HepG2 (cell line): Measurements from ENCODE around the gene RRBP1. TPM values are rescaled to one million over a fixed set of nuclear protein-coding genes. Genes with fewer than 3 reads are reported as not detected.

Source experiments
- ASH2L ChIP-seq: fragments of 300-600, 200-600 bp; sonication (generic); IDR thresholded peaks from 2 replicates; pipeline ENCODE4 v1.7.0; 2017; ENCODE audit warnings: low read depth, mild to moderate bottlenecking, moderate library complexity, mixed read lengths, low read length; ENCODE audit not compliant: insufficient read length
- GABPB1 ChIP-seq: IDR thresholded peaks from 2 replicates; pipeline ENCODE4 v1.6.1; 2016; ENCODE audit warnings: mild to moderate bottlenecking, missing genetic modification reagents, moderate library complexity, missing compliant biosample characterization
- HIC2 ChIP-seq: sonication (generic); formaldehyde crosslinking; IDR thresholded peaks from 2 replicates; pipeline ENCODE4 v1.9.0; 2022; ENCODE audit warnings: low read depth, missing genetic modification reagents
- ISL2 ChIP-seq: sonication (generic); formaldehyde crosslinking; IDR thresholded peaks from 2 replicates; pipeline ENCODE4 v1.5.0; 2020; ENCODE audit warnings: missing genetic modification reagents
- MTA3 ChIP-seq: sonication (generic); formaldehyde crosslinking; IDR thresholded peaks from 2 replicates; pipeline ENCODE4 v1.4.0; 2020; ENCODE audit warnings: missing genetic modification reagents
- NFKB2 ChIP-seq: sonication (generic); formaldehyde crosslinking; IDR thresholded peaks from 2 replicates; pipeline ENCODE4 v1.4.0; 2020; ENCODE audit warnings: missing genetic modification reagents, borderline replicate concordance
- RELA ChIP-seq: sonication (generic); formaldehyde crosslinking; IDR thresholded peaks from 2 replicates; pipeline ENCODE4 v1.4.0; 2020; ENCODE audit warnings: missing genetic modification reagents
- SNRNP70 ChIP-seq: fragments of 200-400 bp; formaldehyde crosslinking; IDR thresholded peaks from 2 replicates; pipeline ENCODE4 v1.6.1; 2017; ENCODE audit warnings: mild to moderate bottlenecking, low read depth, low read length, moderate library complexity
- THAP7 ChIP-seq: sonication (generic); formaldehyde crosslinking; IDR thresholded peaks from 2 replicates; pipeline ENCODE4 v1.8.1; 2023; ENCODE audit warnings: mild to moderate bottlenecking, missing genetic modification reagents
- THYN1 ChIP-seq: sonication (generic); formaldehyde crosslinking; IDR thresholded peaks from 2 replicates; pipeline ENCODE4 v1.8.1; 2023; ENCODE audit warnings: low read depth, mild to moderate bottlenecking, moderate library complexity, missing genetic modification reagents, borderline replicate concordance
- ZFAT ChIP-seq: sonication (generic); formaldehyde crosslinking; conservative IDR thresholded peaks from 2 replicates; pipeline ENCODE4 v1.8.1; 2023; ENCODE audit warnings: missing genetic modification reagents, inconsistent platforms
- ZNF30 ChIP-seq: sonication (generic); formaldehyde crosslinking; IDR thresholded peaks from 2 replicates; pipeline ENCODE4 v1.5.0; 2020; ENCODE audit warnings: mild to moderate bottlenecking, missing genetic modification reagents
- ZNF563 ChIP-seq: sonication (generic); formaldehyde crosslinking; IDR thresholded peaks from 2 replicates; pipeline ENCODE4 v1.8.0; 2022; ENCODE audit warnings: mild to moderate bottlenecking, moderate library complexity, missing genetic modification reagents
- ZNF614 ChIP-seq: IDR thresholded peaks from 2 replicates; pipeline ENCODE4 v1.6.1; 2018; ENCODE audit warnings: missing biosample characterization, missing genetic modification reagents, inconsistent platforms, borderline replicate concordance
- ZNF713 ChIP-seq: sonication (generic); formaldehyde crosslinking; IDR thresholded peaks from 2 replicates; pipeline ENCODE4 v1.4.0; 2020; ENCODE audit warnings: mild to moderate bottlenecking, missing genetic modification reagents
- ZNF724P ChIP-seq: sonication (generic); formaldehyde crosslinking; IDR thresholded peaks from 2 replicates; pipeline ENCODE4 v1.8.0; 2022; ENCODE audit warnings: missing genetic modification reagents, borderline replicate concordance
- polyA plus RNA-seq, 8 experiments: library from polyadenylated mRNA; depleted of rRNA in 3 of 8; stranded (reverse) in 7 of 8; unstranded in 1 of 8; fragments of >200 nt; fragmentation: Illumina TruSeq in 4 of 8; extraction: Trizol in 4 of 8; gene quantifications; 2 replicates each; pipeline versions ENCODE4 v1.2.1 to v1.2.3, GENCODE V29; 2011 to 2016; ENCODE audit warnings: low read depth in 4 of 8, missing spikeins in 1 of 8, mixed read lengths in 1 of 8; ENCODE audit not compliant: insufficient read depth in 1 of 8
- total RNA-seq, 5 experiments: library from RNA; depleted of rRNA; stranded (reverse); fragments of >200 nt; fragmentation: Illumina TruSeq; extraction: Trizol; gene quantifications; 2 replicates each; pipeline ENCODE4 v1.2.3, GENCODE V29; 2016; ENCODE audit warnings: low read depth in 1 of 5
- TF ChIP-seq, protein P1 (sequence below), 2 experiments: fragments of 450-650 bp in 1 of 2; sonication (generic) in 1 of 2; formaldehyde crosslinking in 1 of 2; IDR thresholded peaks; 2 replicates each; pipeline versions ENCODE4 v1.6.1 to v1.8.0; 2016 to 2022; ENCODE audit warnings: antibody characterized with exemption in 1 of 2, mild to moderate bottlenecking in 1 of 2, missing genetic modification reagents in 1 of 2

RRBP1 gene
- total and polyA plus RNA-seq, 2 of the 13 experiments (the other 11 are each of a cell fraction or from before 2014, with no cell fraction given): 150 to 222 TPM

DNA sequence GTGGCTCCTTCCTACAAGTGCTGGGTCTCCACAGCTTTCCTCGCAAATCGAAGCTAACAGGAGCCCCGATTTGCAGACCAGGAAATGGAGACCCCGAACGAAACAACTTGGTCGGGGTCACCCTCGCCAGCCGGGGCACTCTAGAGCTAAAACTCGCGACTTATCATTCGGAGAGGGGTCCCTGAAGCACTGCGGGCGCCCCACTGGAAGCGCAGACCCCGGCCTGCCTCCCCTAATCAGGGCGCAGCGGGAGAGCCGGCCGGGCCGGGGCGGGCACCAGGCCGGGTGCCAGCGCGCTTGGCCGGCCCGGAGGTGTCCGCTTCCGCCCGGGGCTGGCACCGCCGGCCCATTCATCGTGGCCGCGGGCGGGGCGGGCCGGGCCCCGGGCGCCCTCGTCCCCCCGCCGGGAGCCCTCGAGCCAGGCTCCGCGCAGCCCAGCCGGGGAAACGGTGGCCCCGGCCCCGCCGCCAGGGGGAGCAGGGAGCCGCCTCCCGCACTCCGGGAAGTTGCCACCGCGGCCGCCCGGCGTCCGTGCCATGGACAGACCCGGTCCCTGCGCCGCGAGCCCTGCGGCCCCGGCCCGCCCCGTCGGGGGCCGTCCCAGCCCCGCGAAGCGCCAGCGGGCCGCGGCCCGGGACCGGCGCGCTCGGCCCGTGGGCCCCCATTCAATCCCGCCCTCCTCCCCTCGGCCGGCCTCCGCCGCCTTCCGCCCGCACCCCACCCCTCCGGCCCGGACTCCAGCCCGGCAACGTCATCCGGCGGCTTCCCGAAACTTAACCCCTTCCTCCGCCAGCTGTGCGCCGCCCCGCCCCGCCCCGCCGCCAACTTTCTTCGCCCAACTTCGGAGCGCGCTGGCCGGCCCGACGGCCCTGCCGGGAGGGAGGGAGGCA is 961 bp downstream of the RRBP1 start (continued):
- TF ChIP-seq, protein P1, sequence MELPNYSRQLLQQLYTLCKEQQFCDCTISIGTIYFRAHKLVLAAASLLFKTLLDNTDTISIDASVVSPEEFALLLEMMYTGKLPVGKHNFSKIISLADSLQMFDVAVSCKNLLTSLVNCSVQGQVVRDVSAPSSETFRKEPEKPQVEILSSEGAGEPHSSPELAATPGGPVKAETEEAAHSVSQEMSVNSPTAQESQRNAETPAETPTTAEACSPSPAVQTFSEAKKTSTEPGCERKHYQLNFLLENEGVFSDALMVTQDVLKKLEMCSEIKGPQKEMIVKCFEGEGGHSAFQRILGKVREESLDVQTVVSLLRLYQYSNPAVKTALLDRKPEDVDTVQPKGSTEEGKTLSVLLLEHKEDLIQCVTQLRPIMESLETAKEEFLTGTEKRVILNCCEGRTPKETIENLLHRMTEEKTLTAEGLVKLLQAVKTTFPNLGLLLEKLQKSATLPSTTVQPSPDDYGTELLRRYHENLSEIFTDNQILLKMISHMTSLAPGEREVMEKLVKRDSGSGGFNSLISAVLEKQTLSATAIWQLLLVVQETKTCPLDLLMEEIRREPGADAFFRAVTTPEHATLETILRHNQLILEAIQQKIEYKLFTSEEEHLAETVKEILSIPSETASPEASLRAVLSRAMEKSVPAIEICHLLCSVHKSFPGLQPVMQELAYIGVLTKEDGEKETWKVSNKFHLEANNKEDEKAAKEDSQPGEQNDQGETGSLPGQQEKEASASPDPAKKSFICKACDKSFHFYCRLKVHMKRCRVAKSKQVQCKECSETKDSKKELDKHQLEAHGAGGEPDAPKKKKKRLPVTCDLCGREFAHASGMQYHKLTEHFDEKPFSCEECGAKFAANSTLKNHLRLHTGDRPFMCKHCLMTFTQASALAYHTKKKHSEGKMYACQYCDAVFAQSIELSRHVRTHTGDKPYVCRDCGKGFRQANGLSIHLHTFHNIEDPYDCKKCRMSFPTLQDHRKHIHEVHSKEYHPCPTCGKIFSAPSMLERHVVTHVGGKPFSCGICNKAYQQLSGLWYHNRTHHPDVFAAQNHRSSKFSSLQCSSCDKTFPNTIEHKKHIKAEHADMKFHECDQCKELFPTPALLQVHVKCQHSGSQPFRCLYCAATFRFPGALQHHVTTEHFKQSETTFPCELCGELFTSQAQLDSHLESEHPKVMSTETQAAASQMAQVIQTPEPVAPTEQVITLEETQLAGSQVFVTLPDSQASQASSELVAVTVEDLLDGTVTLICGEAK (IDR thresholded peaks at IDR 0.05): no peak
- TF ChIP-seq, protein P1 (CRISPR knock-in tag; IDR thresholded peaks at IDR 0.05): 0 out of 2 replicates have a peak, but pooled peaks have one; percentile 6
- TF ChIP-seq NFKB2 (CRISPR knock-in tag): 0 out of 2 replicates have a peak, but pooled peaks have one; percentile 1
- TF ChIP-seq ASH2L: no peak
- TF ChIP-seq SNRNP70: no peak
- 0 out of 2 replicates have a peak, but pooled peaks have one; percentile 52 for TF ChIP-seq ISL2 (CRISPR knock-in tag)
- no peak; the same call in 1 of the 2 replicates for TF ChIP-seq ZNF724P (CRISPR knock-in tag)
- TF ChIP-seq ZNF614 (CRISPR knock-in tag): no peak
- TF ChIP-seq THYN1 (CRISPR knock-in tag): no peak
- TF ChIP-seq ZFAT (CRISPR knock-in tag): no peak
- no peak for TF ChIP-seq MTA3 (CRISPR knock-in tag)
- TF ChIP-seq ZNF563: no peak; the same call in 1 of the 2 replicates
- no peak for TF ChIP-seq ZNF713
- TF ChIP-seq RELA: no peak; the same call in 1 of the 2 replicates
- peak; percentile 59 for TF ChIP-seq GABPB1 (CRISPR knock-in tag)
- no peak for TF ChIP-seq THAP7 (CRISPR knock-in tag)
- TF ChIP-seq HIC2: no peak
- no peak for TF ChIP-seq ZNF30 (CRISPR knock-in tag)
